HEK293 (cell line): Measurements from ENCODE around the gene CNPY1.

ENCODE experiments used
- HOXA7 ChIP-seq: sonication (generic); formaldehyde crosslinking; IDR thresholded peaks from 2 replicates; pipeline ENCODE4 v1.8.1; 2022; ENCODE audit warnings: missing genetic modification reagents, borderline replicate concordance
- ZBTB48 ChIP-seq: fragments of 450-650 bp; formaldehyde crosslinking; IDR thresholded peaks from 2 replicates; pipeline ENCODE4 v1.5.1; 2016; ENCODE audit warnings: missing biosample characterization, missing genetic modification characterization
- ZNF311 ChIP-seq: fragments of 450-650 bp; formaldehyde crosslinking; IDR thresholded peaks from 2 replicates; pipeline ENCODE4 v1.5.1; 2017; ENCODE audit warnings: missing biosample characterization, missing genetic modification characterization, borderline replicate concordance
- ZNF549 ChIP-seq: fragments of 450-650 bp; IDR thresholded peaks from 2 replicates; pipeline ENCODE4 v1.5.1; 2018; ENCODE audit warnings: missing biosample characterization, missing genetic modification characterization, mild to moderate bottlenecking, inconsistent platforms, moderate library complexity
- ZNF621 ChIP-seq: fragments of 450-650 bp; formaldehyde crosslinking; IDR thresholded peaks from 2 replicates; pipeline ENCODE4 v1.5.1; 2017; ENCODE audit warnings: missing biosample characterization, missing genetic modification characterization
- ZNF654 ChIP-seq: fragments of 450-650 bp; formaldehyde crosslinking; IDR thresholded peaks from 2 replicates; pipeline ENCODE4 v1.5.1; 2016; ENCODE audit warnings: low read depth, missing biosample characterization, missing genetic modification characterization
- ZNF701 ChIP-seq: fragments of 450-650 bp; formaldehyde crosslinking; IDR thresholded peaks from 2 replicates; pipeline ENCODE4 v1.5.1; 2016; ENCODE audit warnings: missing biosample characterization, missing genetic modification characterization
- ZNF777 ChIP-seq: fragments of 450-650 bp; formaldehyde crosslinking; IDR thresholded peaks from 2 replicates; pipeline ENCODE4 v1.5.1; 2017; ENCODE audit warnings: missing biosample characterization, missing genetic modification characterization, borderline replicate concordance
- TF ChIP-seq, protein P1 (sequence below): fragments of 450-650 bp; formaldehyde crosslinking; IDR thresholded peaks from 2 replicates; pipeline ENCODE4 v1.5.1; 2016; ENCODE audit warnings: missing biosample characterization, missing genetic modification characterization
- TF ChIP-seq, protein P2 (sequence below): fragments of 450-650 bp; formaldehyde crosslinking; IDR thresholded peaks from 2 replicates; pipeline ENCODE4 v1.5.1; 2016; ENCODE audit warnings: missing biosample characterization, missing genetic modification characterization
- TF ChIP-seq, protein P3 (sequence below): fragments of 450-650 bp; formaldehyde crosslinking; conservative IDR thresholded peaks from 2 replicates; pipeline ENCODE4 v1.5.1; 2016; ENCODE audit warnings: low read depth, missing biosample characterization, missing genetic modification characterization
- TF ChIP-seq, protein P4 (sequence below): fragments of 450-650 bp; formaldehyde crosslinking; IDR thresholded peaks from 2 replicates; pipeline ENCODE4 v1.5.0; 2017; ENCODE audit warnings: missing biosample characterization, missing genetic modification characterization, borderline replicate concordance
- TF ChIP-seq, protein P5 (sequence below): fragments of 450-650 bp; formaldehyde crosslinking; IDR thresholded peaks from 2 replicates; pipeline ENCODE4 v1.5.1; 2016; ENCODE audit warnings: missing biosample characterization, missing genetic modification characterization, low read depth

DNA sequence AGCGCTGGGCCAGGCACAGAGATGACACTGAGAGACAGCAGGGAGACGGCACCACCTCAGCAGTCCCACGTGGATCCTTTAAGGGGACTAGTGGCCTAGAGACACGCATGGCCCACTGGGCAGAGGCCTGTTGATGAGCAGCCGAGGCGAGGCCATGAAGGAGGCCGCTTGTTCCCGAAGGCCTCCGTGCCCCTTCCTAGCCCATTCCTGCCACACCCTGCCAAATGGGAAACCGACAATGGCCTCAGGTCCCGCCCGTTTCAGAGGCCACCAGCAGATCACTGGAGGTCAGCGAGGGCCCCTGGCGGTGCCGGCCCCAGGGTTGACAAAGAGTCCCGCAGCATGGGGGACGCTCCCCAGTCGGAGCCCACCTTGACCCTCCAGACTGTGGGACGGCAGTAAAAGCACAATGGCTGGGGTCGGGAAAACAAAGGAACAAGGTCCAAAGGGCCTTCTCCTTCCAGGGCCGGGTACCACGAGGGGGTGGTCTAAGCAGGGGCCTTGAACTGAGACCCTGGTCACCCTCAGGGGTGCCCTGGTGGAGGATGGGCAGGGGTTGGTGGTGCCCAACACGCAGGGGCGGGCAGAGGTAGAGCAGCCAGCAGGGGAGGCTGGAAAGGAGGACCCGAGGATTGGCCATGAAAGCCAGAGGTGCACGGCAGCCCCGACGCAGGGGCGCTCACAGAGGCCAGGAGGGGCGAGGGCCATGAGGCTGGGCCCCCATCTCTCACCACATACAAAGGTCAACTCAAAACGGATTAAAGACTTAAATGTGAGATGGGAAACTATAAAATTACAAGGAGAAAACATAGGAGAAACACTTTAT lies 19.9 kb upstream of the CNPY1 start:
- TF ChIP-seq, protein P1, sequence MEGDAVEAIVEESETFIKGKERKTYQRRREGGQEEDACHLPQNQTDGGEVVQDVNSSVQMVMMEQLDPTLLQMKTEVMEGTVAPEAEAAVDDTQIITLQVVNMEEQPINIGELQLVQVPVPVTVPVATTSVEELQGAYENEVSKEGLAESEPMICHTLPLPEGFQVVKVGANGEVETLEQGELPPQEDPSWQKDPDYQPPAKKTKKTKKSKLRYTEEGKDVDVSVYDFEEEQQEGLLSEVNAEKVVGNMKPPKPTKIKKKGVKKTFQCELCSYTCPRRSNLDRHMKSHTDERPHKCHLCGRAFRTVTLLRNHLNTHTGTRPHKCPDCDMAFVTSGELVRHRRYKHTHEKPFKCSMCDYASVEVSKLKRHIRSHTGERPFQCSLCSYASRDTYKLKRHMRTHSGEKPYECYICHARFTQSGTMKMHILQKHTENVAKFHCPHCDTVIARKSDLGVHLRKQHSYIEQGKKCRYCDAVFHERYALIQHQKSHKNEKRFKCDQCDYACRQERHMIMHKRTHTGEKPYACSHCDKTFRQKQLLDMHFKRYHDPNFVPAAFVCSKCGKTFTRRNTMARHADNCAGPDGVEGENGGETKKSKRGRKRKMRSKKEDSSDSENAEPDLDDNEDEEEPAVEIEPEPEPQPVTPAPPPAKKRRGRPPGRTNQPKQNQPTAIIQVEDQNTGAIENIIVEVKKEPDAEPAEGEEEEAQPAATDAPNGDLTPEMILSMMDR (tag by site-specific recombination): no peak
- TF ChIP-seq, protein P2, sequence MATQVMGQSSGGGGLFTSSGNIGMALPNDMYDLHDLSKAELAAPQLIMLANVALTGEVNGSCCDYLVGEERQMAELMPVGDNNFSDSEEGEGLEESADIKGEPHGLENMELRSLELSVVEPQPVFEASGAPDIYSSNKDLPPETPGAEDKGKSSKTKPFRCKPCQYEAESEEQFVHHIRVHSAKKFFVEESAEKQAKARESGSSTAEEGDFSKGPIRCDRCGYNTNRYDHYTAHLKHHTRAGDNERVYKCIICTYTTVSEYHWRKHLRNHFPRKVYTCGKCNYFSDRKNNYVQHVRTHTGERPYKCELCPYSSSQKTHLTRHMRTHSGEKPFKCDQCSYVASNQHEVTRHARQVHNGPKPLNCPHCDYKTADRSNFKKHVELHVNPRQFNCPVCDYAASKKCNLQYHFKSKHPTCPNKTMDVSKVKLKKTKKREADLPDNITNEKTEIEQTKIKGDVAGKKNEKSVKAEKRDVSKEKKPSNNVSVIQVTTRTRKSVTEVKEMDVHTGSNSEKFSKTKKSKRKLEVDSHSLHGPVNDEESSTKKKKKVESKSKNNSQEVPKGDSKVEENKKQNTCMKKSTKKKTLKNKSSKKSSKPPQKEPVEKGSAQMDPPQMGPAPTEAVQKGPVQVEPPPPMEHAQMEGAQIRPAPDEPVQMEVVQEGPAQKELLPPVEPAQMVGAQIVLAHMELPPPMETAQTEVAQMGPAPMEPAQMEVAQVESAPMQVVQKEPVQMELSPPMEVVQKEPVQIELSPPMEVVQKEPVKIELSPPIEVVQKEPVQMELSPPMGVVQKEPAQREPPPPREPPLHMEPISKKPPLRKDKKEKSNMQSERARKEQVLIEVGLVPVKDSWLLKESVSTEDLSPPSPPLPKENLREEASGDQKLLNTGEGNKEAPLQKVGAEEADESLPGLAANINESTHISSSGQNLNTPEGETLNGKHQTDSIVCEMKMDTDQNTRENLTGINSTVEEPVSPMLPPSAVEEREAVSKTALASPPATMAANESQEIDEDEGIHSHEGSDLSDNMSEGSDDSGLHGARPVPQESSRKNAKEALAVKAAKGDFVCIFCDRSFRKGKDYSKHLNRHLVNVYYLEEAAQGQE (tag by site-specific recombination): no peak
- TF ChIP-seq, protein P3, sequence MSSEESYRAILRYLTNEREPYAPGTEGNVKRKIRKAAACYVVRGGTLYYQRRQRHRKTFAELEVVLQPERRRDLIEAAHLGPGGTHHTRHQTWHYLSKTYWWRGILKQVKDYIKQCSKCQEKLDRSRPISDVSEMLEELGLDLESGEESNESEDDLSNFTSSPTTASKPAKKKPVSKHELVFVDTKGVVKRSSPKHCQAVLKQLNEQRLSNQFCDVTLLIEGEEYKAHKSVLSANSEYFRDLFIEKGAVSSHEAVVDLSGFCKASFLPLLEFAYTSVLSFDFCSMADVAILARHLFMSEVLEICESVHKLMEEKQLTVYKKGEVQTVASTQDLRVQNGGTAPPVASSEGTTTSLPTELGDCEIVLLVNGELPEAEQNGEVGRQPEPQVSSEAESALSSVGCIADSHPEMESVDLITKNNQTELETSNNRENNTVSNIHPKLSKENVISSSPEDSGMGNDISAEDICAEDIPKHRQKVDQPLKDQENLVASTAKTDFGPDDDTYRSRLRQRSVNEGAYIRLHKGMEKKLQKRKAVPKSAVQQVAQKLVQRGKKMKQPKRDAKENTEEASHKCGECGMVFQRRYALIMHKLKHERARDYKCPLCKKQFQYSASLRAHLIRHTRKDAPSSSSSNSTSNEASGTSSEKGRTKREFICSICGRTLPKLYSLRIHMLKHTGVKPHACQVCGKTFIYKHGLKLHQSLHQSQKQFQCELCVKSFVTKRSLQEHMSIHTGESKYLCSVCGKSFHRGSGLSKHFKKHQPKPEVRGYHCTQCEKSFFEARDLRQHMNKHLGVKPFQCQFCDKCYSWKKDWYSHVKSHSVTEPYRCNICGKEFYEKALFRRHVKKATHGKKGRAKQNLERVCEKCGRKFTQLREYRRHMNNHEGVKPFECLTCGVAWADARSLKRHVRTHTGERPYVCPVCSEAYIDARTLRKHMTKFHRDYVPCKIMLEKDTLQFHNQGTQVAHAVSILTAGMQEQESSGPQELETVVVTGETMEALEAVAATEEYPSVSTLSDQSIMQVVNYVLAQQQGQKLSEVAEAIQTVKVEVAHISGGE (tag by site-specific recombination): no peak
- TF ChIP-seq ZNF311: no peak
- no peak for TF ChIP-seq ZNF654 (tag by site-specific recombination)
- TF ChIP-seq ZBTB48 (tag by site-specific recombination): no peak
- no peak for TF ChIP-seq ZNF549 (tag by site-specific recombination)
- TF ChIP-seq, protein P4, sequence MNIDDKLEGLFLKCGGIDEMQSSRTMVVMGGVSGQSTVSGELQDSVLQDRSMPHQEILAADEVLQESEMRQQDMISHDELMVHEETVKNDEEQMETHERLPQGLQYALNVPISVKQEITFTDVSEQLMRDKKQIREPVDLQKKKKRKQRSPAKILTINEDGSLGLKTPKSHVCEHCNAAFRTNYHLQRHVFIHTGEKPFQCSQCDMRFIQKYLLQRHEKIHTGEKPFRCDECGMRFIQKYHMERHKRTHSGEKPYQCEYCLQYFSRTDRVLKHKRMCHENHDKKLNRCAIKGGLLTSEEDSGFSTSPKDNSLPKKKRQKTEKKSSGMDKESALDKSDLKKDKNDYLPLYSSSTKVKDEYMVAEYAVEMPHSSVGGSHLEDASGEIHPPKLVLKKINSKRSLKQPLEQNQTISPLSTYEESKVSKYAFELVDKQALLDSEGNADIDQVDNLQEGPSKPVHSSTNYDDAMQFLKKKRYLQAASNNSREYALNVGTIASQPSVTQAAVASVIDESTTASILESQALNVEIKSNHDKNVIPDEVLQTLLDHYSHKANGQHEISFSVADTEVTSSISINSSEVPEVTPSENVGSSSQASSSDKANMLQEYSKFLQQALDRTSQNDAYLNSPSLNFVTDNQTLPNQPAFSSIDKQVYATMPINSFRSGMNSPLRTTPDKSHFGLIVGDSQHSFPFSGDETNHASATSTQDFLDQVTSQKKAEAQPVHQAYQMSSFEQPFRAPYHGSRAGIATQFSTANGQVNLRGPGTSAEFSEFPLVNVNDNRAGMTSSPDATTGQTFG (tag by site-specific recombination): no peak
- no peak for TF ChIP-seq ZNF777
- TF ChIP-seq, protein P5, sequence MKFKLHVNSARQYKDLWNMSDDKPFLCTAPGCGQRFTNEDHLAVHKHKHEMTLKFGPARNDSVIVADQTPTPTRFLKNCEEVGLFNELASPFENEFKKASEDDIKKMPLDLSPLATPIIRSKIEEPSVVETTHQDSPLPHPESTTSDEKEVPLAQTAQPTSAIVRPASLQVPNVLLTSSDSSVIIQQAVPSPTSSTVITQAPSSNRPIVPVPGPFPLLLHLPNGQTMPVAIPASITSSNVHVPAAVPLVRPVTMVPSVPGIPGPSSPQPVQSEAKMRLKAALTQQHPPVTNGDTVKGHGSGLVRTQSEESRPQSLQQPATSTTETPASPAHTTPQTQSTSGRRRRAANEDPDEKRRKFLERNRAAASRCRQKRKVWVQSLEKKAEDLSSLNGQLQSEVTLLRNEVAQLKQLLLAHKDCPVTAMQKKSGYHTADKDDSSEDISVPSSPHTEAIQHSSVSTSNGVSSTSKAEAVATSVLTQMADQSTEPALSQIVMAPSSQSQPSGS (tag by site-specific recombination): no peak
- TF ChIP-seq HOXA7: no peak
- no peak for TF ChIP-seq ZNF701 (tag by site-specific recombination)
- TF ChIP-seq ZNF621: no peak
